Body of pancreas (tissue), 4 donors: Measurements from ENCODE around the gene CES3.

Source experiments
- POLR2A ChIP-seq, 3 donors: fragments of 450-650 bp; IDR thresholded peaks; one replicate each; pipeline ENCODE4 v1.6.1; 2016; ENCODE audit warnings: antibody characterized with exemption in 3 of 3, mild to moderate bottlenecking in 2 of 3
- TF ChIP-seq, protein P1 (sequence below), 7 experiments: fragments of 450-650 bp in 4 of 7; fragments of 200-600 bp in 3 of 7; sonication (generic) in 3 of 7; IDR thresholded peaks; one replicate each; pipeline ENCODE4 v1.5.1; 2016 to 2019; ENCODE audit warnings: antibody characterized with exemption in 7 of 7

DNA sequence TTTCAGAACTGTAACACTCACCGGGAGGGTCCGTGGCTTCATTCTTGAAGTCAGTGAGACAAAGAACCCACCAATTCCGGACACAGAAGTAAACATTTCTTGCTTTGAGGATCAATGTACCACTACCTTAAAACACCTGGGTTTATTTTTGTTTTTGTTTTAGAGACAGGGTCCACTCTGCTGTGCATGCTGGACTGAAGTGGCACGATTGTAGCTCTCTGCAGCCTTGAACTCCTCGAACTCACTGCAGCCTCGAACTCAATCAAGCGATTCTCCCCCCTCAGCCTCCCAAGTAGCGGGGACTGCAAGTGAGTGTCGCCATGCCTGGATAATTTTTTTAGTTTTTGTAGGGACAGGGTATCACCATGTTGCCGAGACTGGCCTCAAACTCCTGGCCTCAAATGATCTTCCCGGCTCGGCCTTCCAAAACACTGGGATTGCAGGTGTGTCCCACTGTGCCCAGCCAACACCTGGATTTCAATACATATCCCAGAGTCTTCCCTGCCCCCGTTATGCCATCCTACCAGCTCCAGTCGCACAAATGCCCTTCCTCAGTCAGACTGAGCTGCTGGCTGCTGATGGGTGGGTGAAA is 14.3 kb downstream of the CES3 start:
- no peak for TF ChIP-seq POLR2A (IDR thresholded peaks at IDR 0.05)
- TF ChIP-seq, protein P1, sequence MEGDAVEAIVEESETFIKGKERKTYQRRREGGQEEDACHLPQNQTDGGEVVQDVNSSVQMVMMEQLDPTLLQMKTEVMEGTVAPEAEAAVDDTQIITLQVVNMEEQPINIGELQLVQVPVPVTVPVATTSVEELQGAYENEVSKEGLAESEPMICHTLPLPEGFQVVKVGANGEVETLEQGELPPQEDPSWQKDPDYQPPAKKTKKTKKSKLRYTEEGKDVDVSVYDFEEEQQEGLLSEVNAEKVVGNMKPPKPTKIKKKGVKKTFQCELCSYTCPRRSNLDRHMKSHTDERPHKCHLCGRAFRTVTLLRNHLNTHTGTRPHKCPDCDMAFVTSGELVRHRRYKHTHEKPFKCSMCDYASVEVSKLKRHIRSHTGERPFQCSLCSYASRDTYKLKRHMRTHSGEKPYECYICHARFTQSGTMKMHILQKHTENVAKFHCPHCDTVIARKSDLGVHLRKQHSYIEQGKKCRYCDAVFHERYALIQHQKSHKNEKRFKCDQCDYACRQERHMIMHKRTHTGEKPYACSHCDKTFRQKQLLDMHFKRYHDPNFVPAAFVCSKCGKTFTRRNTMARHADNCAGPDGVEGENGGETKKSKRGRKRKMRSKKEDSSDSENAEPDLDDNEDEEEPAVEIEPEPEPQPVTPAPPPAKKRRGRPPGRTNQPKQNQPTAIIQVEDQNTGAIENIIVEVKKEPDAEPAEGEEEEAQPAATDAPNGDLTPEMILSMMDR (IDR thresholded peaks at IDR 0.05), result no peak
